ENCODE data around the gene GGA1. TPM values are rescaled to one million over a fixed set of nuclear protein-coding genes. Genes with fewer than 3 reads are reported as not detected.

GGA1 gene
- total and polyA plus RNA-seq, 2 donors from 2014 or later, result 37.5 to 61.2 TPM

DNA sequence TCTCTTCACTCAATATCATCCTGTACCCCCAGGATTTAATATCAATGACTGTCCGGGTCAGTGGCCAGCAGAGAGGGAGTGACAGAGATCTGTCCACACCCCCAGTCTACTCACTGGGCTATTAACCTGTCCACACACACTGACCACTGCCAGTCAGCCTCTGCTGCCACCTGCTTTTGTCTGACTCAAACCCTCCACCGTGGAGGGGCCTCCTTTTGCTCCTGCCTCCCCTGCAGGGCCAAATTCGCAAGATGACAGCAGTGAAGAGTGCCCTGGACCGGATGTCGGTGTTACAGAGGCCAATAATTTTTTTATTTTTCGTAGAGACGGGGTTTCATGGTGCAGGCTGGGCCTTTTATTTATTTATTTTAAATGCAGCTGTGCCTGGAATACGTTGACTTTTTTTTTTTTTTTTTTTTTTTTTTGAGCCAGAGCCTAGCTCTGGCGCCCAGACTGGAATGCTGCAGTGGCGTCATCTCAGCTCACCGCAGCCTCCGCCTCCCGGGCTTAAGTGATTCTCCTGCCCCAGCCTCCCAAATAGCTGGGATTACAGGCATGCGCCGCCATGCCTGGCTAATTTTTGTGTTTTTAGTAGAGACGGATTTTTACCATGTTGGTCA lies 55.0 kb downstream of the GGA1 start:
- H3K27ac ChIP-seq (ENCODE audit: low read depth in 2 of 2, low read length in 2 of 2), result no peak overlapping the region
- no peaks in the 10 kb centered on the region for H3K27me3 ChIP-seq (ENCODE audit: control insufficient read depth, insufficient read depth, low read length)
- DNase-seq, result no peak
- peaks cover 0 to 10% (median 0%) of the 10 kb centered on the region in 3 donors for H3K36me3 ChIP-seq (ENCODE audit: control insufficient read depth in 2 of 3, insufficient read depth in 3 of 3, low read length in 3 of 3)
- H3K4me3 ChIP-seq (ENCODE audit: low read length in 3 of 3), result no peak overlapping the region
- no peaks in the 10 kb centered on the region for H3K9me3 ChIP-seq (ENCODE audit: control insufficient read depth in 2 of 3, insufficient read depth in 1 of 3, low read length in 3 of 3)
- no peak for FAIRE-seq
- intact Hi-C loops (cut with DNase I), result no loop called here
- H3K9ac ChIP-seq (ENCODE audit: low read length in 3 of 3), result no peak overlapping the region
- peaks cover 4 to 22% (median 5%) of the 10 kb centered on the region in 3 donors for H3K4me1 ChIP-seq (ENCODE audit: control insufficient read depth in 2 of 3, insufficient read depth in 2 of 3, low read depth in 1 of 3, low read length in 3 of 3)
- TF ChIP-seq, protein P1, sequence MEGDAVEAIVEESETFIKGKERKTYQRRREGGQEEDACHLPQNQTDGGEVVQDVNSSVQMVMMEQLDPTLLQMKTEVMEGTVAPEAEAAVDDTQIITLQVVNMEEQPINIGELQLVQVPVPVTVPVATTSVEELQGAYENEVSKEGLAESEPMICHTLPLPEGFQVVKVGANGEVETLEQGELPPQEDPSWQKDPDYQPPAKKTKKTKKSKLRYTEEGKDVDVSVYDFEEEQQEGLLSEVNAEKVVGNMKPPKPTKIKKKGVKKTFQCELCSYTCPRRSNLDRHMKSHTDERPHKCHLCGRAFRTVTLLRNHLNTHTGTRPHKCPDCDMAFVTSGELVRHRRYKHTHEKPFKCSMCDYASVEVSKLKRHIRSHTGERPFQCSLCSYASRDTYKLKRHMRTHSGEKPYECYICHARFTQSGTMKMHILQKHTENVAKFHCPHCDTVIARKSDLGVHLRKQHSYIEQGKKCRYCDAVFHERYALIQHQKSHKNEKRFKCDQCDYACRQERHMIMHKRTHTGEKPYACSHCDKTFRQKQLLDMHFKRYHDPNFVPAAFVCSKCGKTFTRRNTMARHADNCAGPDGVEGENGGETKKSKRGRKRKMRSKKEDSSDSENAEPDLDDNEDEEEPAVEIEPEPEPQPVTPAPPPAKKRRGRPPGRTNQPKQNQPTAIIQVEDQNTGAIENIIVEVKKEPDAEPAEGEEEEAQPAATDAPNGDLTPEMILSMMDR (IDR thresholded peaks at IDR 0.05; ENCODE audit: borderline replicate concordance, extremely low read depth, insufficient read depth), result no peak

DNA sequence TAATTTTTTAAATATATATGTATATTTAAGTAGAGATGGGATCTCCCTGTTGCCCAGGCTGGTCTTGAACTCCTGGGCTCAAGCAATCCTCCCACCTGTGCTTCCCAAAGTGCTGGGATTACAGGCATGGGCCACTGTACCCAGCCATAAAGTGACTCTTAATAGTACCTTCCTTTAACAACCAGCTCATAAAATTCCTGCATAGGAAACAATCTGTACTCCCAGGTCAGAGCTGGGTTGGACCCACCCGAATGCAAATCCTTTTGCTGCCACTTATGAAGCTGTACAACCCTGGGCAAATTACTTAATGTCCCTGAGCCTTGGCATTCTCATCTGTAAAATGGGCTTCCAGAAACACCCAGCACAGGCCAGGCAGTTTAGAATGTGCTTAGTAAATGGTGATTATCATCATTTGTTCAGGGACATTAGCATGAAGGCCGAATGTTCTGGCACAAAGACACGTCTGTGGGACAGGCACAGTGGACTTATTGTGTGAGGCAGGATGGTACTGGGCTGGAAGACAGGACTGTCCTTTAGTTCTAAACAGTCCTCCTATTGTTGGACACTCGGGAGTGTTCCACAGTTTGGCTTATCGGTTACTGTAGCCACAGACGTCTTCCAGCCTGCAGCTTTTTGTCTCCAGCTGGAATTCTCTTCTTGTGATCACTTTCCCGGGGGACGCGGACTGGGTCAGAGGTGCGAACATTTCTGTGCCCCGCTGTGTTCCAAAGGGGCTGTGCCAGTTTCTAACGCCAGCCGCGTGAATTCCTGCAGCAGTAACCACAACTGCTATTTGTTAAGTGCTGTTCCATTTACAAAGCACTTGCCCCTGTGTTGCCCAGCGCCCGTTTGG lies 55.8 kb downstream of the GGA1 start:
- peaks cover 0 to 10% (median 0%) of the 10 kb centered on the region in 3 donors for H3K36me3 ChIP-seq (ENCODE audit: control insufficient read depth in 2 of 3, insufficient read depth in 3 of 3, low read length in 3 of 3)
- DNase-seq (no peak), FAIRE-seq (no peak)
- intact Hi-C loops (cut with DNase I), result no loop called here
- H3K27ac ChIP-seq (ENCODE audit: low read depth in 2 of 2, low read length in 2 of 2), result no peak overlapping the region
- TF ChIP-seq, protein P1 (IDR thresholded peaks at IDR 0.05; ENCODE audit: borderline replicate concordance, extremely low read depth, insufficient read depth), result no peak
- no peak overlapping the region for H3K9ac ChIP-seq (ENCODE audit: low read length in 3 of 3)
- no peak overlapping the region for H3K4me3 ChIP-seq (ENCODE audit: low read length in 3 of 3)
- H3K4me1 ChIP-seq (ENCODE audit: control insufficient read depth in 2 of 3, insufficient read depth in 2 of 3, low read depth in 1 of 3, low read length in 3 of 3), result peaks cover 4 to 17% (median 5%) of the 10 kb centered on the region in 3 donors
- no peaks in the 10 kb centered on the region for H3K9me3 ChIP-seq (ENCODE audit: control insufficient read depth in 2 of 3, insufficient read depth in 1 of 3, low read length in 3 of 3)
- H3K27me3 ChIP-seq (ENCODE audit: control insufficient read depth, insufficient read depth, low read length), result no peaks in the 10 kb centered on the region

DNA sequence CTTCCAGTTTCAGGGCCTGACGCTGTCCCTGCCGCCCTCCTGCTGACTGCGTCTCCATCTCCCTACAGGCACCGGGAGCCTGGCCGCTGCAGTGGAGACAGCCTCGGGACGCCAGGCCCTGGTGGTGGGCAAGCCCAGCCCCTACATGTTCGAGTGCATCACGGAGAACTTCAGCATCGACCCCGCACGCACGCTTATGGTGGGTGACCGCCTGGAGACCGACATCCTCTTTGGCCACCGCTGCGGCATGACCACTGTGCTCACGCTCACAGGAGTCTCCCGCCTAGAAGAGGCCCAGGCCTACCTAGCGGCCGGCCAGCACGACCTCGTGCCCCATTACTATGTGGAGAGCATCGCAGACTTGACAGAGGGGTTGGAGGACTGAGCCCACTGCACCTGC lies 56.9 kb downstream of the GGA1 start:
- no peak overlapping the region for H3K9ac ChIP-seq (ENCODE audit: low read length in 3 of 3)
- no peak for FAIRE-seq

More for the DNA sequence above, 56.9 kb downstream of the GGA1 start:
- no peak for DNase-seq
- H3K27ac ChIP-seq (ENCODE audit: low read depth in 2 of 2, low read length in 2 of 2), result no peak overlapping the region
- no peaks in the 10 kb centered on the region for H3K9me3 ChIP-seq (ENCODE audit: control insufficient read depth in 2 of 3, insufficient read depth in 1 of 3, low read length in 3 of 3)
- H3K4me1 ChIP-seq (ENCODE audit: control insufficient read depth in 2 of 3, insufficient read depth in 2 of 3, low read depth in 1 of 3, low read length in 3 of 3), result peaks cover 0 to 7% (median 5%) of the 10 kb centered on the region in 3 donors
- H3K27me3 ChIP-seq (ENCODE audit: control insufficient read depth, insufficient read depth, low read length), result no peaks in the 10 kb centered on the region
- TF ChIP-seq, protein P1 (IDR thresholded peaks at IDR 0.05; ENCODE audit: borderline replicate concordance, extremely low read depth, insufficient read depth), result no peak
- H3K36me3 ChIP-seq (ENCODE audit: control insufficient read depth in 2 of 3, insufficient read depth in 3 of 3, low read length in 3 of 3), result peaks cover 0 to 10% (median 0%) of the 10 kb centered on the region in 3 donors
- intact Hi-C loops (cut with DNase I), result no loop called here
- no peak overlapping the region for H3K4me3 ChIP-seq (ENCODE audit: low read length in 3 of 3)

Measured in kidney (tissue), 14 donors.